ENCODE data around the gene TMEM88.
"Not testable (repeated sequence)": the region's sequence is repeated elsewhere in the genome, so short reads cannot be mapped to it uniquely, and the experiment has no call there.

DNA sequence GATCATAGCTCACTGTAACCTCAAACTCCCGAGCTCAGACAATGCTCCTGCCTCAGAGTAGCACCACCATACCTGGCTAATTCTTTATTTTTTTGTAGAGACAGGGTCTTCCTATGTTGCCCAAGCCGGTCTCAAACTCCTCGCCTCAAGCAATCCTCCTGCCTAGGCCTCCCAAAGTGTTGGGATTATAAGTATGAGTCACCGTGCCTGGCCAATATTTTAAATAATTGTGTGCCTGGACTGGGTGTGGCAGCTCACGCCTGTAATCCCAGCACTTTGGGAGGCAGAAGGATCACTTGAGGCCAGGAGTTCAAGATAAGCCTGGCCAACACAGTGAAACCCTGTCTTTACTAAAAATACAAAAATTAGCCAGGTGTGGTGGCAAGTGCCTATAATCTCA lies 9.5 kb downstream of the TMEM88 start:
- TF ChIP-seq CTCF (IDR thresholded peaks at IDR 0.05; ENCODE audit: low read depth, low read length, missing input control); HNF4G (IDR thresholded peaks at IDR 0.05); SP1 (IDR thresholded peaks at IDR 0.05); MAX (IDR thresholded peaks at IDR 0.05); TAF1 (conservative IDR thresholded peaks at IDR 0.05); GABPA (IDR thresholded peaks at IDR 0.05 in 1 of 2, conservative IDR thresholded peaks at IDR 0.05 in 1 of 2); FOXA2 (IDR thresholded peaks at IDR 0.05); RXRA (IDR thresholded peaks at IDR 0.05): not testable (repeated sequence)
- TF ChIP-seq, protein P1, sequence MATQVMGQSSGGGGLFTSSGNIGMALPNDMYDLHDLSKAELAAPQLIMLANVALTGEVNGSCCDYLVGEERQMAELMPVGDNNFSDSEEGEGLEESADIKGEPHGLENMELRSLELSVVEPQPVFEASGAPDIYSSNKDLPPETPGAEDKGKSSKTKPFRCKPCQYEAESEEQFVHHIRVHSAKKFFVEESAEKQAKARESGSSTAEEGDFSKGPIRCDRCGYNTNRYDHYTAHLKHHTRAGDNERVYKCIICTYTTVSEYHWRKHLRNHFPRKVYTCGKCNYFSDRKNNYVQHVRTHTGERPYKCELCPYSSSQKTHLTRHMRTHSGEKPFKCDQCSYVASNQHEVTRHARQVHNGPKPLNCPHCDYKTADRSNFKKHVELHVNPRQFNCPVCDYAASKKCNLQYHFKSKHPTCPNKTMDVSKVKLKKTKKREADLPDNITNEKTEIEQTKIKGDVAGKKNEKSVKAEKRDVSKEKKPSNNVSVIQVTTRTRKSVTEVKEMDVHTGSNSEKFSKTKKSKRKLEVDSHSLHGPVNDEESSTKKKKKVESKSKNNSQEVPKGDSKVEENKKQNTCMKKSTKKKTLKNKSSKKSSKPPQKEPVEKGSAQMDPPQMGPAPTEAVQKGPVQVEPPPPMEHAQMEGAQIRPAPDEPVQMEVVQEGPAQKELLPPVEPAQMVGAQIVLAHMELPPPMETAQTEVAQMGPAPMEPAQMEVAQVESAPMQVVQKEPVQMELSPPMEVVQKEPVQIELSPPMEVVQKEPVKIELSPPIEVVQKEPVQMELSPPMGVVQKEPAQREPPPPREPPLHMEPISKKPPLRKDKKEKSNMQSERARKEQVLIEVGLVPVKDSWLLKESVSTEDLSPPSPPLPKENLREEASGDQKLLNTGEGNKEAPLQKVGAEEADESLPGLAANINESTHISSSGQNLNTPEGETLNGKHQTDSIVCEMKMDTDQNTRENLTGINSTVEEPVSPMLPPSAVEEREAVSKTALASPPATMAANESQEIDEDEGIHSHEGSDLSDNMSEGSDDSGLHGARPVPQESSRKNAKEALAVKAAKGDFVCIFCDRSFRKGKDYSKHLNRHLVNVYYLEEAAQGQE (IDR thresholded peaks at IDR 0.05) = not testable (repeated sequence)

All from liver (tissue), 3 donors.